Esophagus muscularis mucosa (tissue), 4 donors: ENCODE measurements around the gene COA3. TPM values are rescaled to one million over a fixed set of nuclear protein-coding genes. Genes with fewer than 3 reads are reported as not detected.

Source experiments
- DNase-seq: peaks from one replicate; pipeline ENCODE4 v3.0.0-alpha.2; 2017; ENCODE audit errors: extremely low spot score
- H3K27ac ChIP-seq, 4 donors: fragments of 200-600 bp; sonication (generic); replicated peaks in 1 of 4; 1 replicate in 3 of 4; 2 replicates in 1 of 4; pipeline ENCODE4 v1.5.1; 2016 to 2019; ENCODE audit warnings: mild to moderate bottlenecking in 1 of 4
- H3K27me3 ChIP-seq, 4 donors: fragments of 200-600 bp; sonication (generic); one replicate each; pipeline versions ENCODE4 v1.5.1 to v1.6.0; 2016 to 2019
- H3K36me3 ChIP-seq, 4 donors: fragments of 200-600 bp; sonication (generic); one replicate each; pipeline ENCODE4 v1.5.1; 2016 to 2019
- H3K4me1 ChIP-seq, 4 donors: fragments of 200-600 bp; sonication (generic); one replicate each; pipeline ENCODE4 v1.5.1; 2016 to 2019
- H3K4me3 ChIP-seq, 4 donors: fragments of 200-600 bp; sonication (generic); 1 replicate in 2 of 4; 2 replicates in 2 of 4; pipeline ENCODE4 v1.5.1; 2016 to 2019; ENCODE audit warnings: mild to moderate bottlenecking in 4 of 4, moderate library complexity in 1 of 4
- H3K9me3 ChIP-seq, 4 donors: fragments of 200-600 bp; sonication (generic); 1 replicate in 3 of 4; 2 replicates in 1 of 4; pipeline ENCODE4 v1.5.1; 2016 to 2019
- EP300 ChIP-seq: sonication (generic); formaldehyde crosslinking; IDR thresholded peaks from one replicate; pipeline ENCODE4 v1.6.1; 2017; ENCODE audit warnings: antibody characterized with exemption
- POLR2A ChIP-seq: fragments of 450-650 bp; IDR thresholded peaks from one replicate; pipeline ENCODE4 v1.6.1; 2017; ENCODE audit warnings: antibody characterized with exemption, moderate library complexity, mild to moderate bottlenecking, low read depth
- POLR2AphosphoS5 ChIP-seq, 2 donors: sonication (generic); formaldehyde crosslinking; IDR thresholded peaks; one replicate each; pipeline ENCODE4 v1.6.1; 2017; ENCODE audit warnings: antibody characterized with exemption in 2 of 2
- WGBS: methylation state at CpG from one replicate; pipeline ENCODE4 v1.1.5; 2018; 5-methylcytosine and 5-hydroxymethylcytosine counted together
- intact Hi-C: fragments of 100-400 bp; cut with DNase I; formaldehyde crosslinking; loops from one replicate; pipeline ENCODE4 v1.15.1; 2023
- total RNA-seq, 4 donors: library from RNA; depleted of rRNA; stranded (reverse); fragments of >200 nt; gene quantifications; one replicate each; pipeline versions ENCODE4 v1.1.0 to v1.2.1, GENCODE V29; 2016
- TF ChIP-seq, protein P1 (sequence below), 3 experiments: fragments of 200-600 bp in 2 of 3; fragments of 450-650 bp in 1 of 3; sonication (generic) in 2 of 3; IDR thresholded peaks; one replicate each; pipeline ENCODE4 v1.5.1; 2017 to 2019; ENCODE audit warnings: antibody characterized with exemption in 3 of 3, mild to moderate bottlenecking in 2 of 3, moderate library complexity in 1 of 3

The COA3 gene
- total RNA-seq, 4 donors from 2014 or later, result 65.9 to 74.6 (median 68.3) TPM

DNA sequence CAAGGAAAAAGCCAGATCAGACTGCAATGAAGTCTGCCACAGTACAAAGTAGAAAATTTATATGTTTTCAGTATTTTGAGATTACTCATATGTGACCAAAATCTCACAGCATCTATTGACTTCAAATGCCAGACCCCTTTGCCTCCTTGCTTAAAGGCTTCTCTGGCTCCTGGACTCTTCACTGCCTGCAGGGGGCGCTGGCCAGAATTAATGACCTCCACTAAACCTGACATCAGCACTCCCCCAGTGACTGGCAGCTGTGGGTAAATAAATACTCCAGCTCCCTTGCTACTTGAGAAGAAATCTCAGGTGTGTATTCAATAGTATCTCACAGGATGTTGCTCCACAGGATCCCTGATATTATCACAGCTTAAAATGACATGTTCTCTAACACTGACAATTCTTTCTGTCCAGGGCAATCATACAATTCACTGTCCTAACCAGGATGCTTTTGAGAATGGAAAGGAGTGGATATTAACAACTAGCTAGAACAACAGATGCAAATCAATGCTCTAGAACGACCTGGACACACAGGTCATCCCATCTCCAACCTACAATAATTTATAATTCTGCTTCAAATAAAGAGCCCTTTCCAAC, 21.5 kb upstream of the COA3 start:
- H3K9me3 ChIP-seq, result no peaks in the 10 kb centered on the region
- H3K4me3 ChIP-seq, result no peak overlapping the region
- DNase-seq, result no peak
- WGBS, result 34% methylated on average over 2 of the region's 2 CpGs
- H3K4me1 ChIP-seq, result peaks cover 21 to 36% (median 32%) of the 10 kb centered on the region in 4 donors
- TF ChIP-seq POLR2A, result no peak
- TF ChIP-seq, protein P1, sequence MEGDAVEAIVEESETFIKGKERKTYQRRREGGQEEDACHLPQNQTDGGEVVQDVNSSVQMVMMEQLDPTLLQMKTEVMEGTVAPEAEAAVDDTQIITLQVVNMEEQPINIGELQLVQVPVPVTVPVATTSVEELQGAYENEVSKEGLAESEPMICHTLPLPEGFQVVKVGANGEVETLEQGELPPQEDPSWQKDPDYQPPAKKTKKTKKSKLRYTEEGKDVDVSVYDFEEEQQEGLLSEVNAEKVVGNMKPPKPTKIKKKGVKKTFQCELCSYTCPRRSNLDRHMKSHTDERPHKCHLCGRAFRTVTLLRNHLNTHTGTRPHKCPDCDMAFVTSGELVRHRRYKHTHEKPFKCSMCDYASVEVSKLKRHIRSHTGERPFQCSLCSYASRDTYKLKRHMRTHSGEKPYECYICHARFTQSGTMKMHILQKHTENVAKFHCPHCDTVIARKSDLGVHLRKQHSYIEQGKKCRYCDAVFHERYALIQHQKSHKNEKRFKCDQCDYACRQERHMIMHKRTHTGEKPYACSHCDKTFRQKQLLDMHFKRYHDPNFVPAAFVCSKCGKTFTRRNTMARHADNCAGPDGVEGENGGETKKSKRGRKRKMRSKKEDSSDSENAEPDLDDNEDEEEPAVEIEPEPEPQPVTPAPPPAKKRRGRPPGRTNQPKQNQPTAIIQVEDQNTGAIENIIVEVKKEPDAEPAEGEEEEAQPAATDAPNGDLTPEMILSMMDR (IDR thresholded peaks at IDR 0.05), result peak; percentile 39 to 73 (median 42)
- no peak for TF ChIP-seq POLR2AphosphoS5 (IDR thresholded peaks at IDR 0.05)
- TF ChIP-seq EP300, result no peak
- peaks cover 41 to 73% (median 70%) of the 10 kb centered on the region in 4 donors for H3K36me3 ChIP-seq
- intact Hi-C loops, result loop anchor here (5.0 kb wide), 2 partner anchors 38 to 98 kb away; partner anchors contain the start of gene WNK4
- no peak overlapping the region for H3K27ac ChIP-seq
- no peaks in the 10 kb centered on the region for H3K27me3 ChIP-seq

DNA sequence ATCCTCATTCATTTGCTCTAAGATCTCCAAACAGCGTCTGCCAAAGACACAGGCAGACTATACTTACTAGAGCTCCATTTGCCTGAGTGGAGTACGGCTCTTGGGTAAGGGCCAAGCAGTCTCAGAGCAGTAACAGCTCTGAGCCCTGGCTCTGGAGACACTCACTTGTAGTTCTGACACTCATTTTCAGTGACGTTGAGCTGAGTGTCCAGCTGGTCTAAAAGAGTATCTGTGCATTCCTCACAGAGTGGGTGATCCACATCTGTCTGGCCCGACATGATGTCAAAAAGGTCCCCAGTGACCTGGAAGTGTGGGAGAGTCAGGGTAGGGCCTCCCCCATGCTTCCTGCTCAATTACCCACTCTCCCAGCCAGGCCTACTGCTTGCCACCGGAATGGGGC, 19.9 kb upstream of the COA3 start:
- Histone ChIP-seq H3K27ac (no peak overlapping the region), H3K4me3 (no peak overlapping the region), H3K4me1 (peaks cover 21 to 42% (median 38%) of the 10 kb centered on the region in 4 donors), H3K9me3 (no peaks in the 10 kb centered on the region), H3K27me3 (no peaks in the 10 kb centered on the region), H3K36me3 (peaks cover 43 to 90% (median 86%) of the 10 kb centered on the region in 4 donors)
- no peak for DNase-seq
- intact Hi-C loops, result no loop called here
- WGBS, result 86% methylated on average over 5 of the region's 5 CpGs
- no peak for TF ChIP-seq EP300
- TF ChIP-seq, protein P1 (IDR thresholded peaks at IDR 0.05), result no peak
- no peak for TF ChIP-seq POLR2AphosphoS5 (IDR thresholded peaks at IDR 0.05)

DNA sequence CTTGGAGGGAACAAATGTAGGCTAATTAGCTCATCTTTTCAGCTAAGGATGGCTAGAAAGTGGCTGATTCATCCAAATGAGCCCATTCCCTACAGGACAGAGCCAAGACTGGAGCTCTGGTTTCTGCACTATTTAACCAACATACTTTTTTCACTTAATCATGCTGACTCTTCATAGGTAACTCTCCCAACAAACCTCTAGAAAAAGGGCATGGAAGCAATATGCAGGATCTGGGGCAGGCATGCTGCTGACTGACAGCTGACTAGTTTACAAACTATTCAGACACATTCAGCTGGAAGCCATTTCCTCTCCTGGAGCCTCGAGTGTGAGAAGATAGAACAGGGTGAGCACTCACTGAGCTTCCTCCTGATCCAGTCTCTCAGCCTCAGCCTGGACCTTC, 19.4 kb upstream of the COA3 start:
- WGBS, result 80% methylated on average over 1 of the region's 1 CpG
- no peak for DNase-seq
- Histone ChIP-seq H3K4me3 (no peak overlapping the region), H3K36me3 (peaks cover 48 to 95% (median 91%) of the 10 kb centered on the region in 4 donors), H3K27ac (no peak overlapping the region), H3K27me3 (no peaks in the 10 kb centered on the region), H3K9me3 (no peaks in the 10 kb centered on the region), H3K4me1 (peaks cover 16 to 37% (median 32%) of the 10 kb centered on the region in 4 donors)
- intact Hi-C loops, result no loop called here
- TF ChIP-seq POLR2A (no peak), POLR2AphosphoS5 (IDR thresholded peaks at IDR 0.05) (no peak), EP300 (no peak)
- TF ChIP-seq, protein P1 (IDR thresholded peaks at IDR 0.05), result no peak

DNA sequence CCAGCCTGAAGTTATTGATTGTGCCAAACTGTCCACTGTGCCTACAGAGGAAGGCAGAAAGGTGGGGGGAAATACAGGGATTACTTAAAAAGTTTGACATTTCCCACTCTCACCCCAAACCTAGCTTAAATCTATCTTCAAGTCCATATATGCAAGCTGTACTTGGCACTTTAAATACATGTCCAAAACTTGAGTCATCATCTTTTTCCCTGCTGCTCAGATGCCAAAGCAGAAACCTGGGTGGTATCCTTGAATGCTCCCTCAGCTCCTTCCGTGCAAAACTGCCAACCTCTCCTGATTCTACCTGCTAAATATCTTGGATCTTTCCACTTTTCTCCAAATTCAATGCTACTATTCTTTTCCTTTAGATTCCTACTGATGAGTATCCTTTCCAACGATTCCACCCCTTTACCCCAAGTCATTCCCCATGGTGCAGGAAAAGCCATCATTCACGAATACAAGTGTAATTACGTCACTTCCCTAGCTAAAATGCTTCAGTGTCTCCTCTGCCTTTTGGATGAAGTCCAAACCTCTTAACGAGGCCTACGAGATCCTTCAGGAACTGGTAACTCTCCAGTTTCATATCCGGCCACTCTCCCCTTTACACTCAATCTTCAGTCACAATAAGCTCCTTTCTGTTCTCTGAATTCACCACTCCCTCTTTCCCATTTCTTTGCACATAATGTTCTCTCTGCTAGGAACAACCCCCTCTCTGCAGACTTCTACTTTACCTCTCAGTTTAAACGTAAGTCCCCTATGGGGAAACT, 16.3 kb upstream of the COA3 start:
- 39% methylated on average over 8 of the region's 8 CpGs for WGBS
- Histone ChIP-seq H3K27ac (peak overlapping the region; percentile 56 to 68 (median 62)), H3K4me3 (no peak overlapping the region), H3K36me3 (peaks cover 61 to 98% (median 93%) of the 10 kb centered on the region in 4 donors), H3K4me1 (peaks cover 10 to 24% (median 23%) of the 10 kb centered on the region in 4 donors), H3K27me3 (no peaks in the 10 kb centered on the region), H3K9me3 (no peaks in the 10 kb centered on the region)
- no peak for DNase-seq
- intact Hi-C loops, result no loop called here
- TF ChIP-seq, protein P1 (IDR thresholded peaks at IDR 0.05), result no peak
- TF ChIP-seq POLR2AphosphoS5 (IDR thresholded peaks at IDR 0.05) (no peak), EP300 (no peak), POLR2A (no peak)
